CD4-positive, alpha-beta T cell treated with Interleukin-4 for 4 hours (primary cell): ENCODE results near the gene HOXD10.

ENCODE experiments used
- DNase-seq: peaks from one replicate; pipeline ENCODE4 v3.0.0-alpha.2; 2020

Gene HOXD10

GRCh38 chr2:176123411-176124109 lies 7.0 kb downstream of the HOXD10 start:
- DNase-seq = no peak

GRCh38 chr2:176124110-176124946 lies 7.8 kb downstream of the HOXD10 start:
- DNase-seq = no peak

- no peak for DNase-seq
Measured at GRCh38 chr2:176124947-176125771, 8.6 kb downstream of the HOXD10 start.

GRCh38 chr2:176125772-176126054 lies 9.1 kb downstream of the HOXD10 start:
- no peak for DNase-seq

GRCh38 chr2:176126929-176127773 lies 10.6 kb downstream of the HOXD10 start:
- DNase-seq = peak; percentile 59

GRCh38 chr2:176127774-176128072 lies 11.1 kb downstream of the HOXD10 start:
- DNase-seq = no peak

- DNase-seq = no peak
Measured at GRCh38 chr2:176128172-176128981, 11.8 kb downstream of the HOXD10 start.

GRCh38 chr2:176128982-176129796 lies 12.6 kb downstream of the HOXD10 start, which contains the start of gene HOXD8:
HOXD8 (plus strand) TSS chr2:176129705; CDS start chr2:176130367, 662 bp downstream.
- no peak for DNase-seq

GRCh38 chr2:176129813-176130146 lies 13.2 kb downstream of the HOXD10 start:
- no peak for DNase-seq

- DNase-seq = no peak
Measured at GRCh38 chr2:176130147-176130956, 13.8 kb downstream of the HOXD10 start.

- DNase-seq = no peak
Measured at GRCh38 chr2:176130957-176131847, 14.6 kb downstream of the HOXD10 start.

- DNase-seq = no peak
Measured at GRCh38 chr2:176131848-176132158, 15.2 kb downstream of the HOXD10 start.

- DNase-seq = peak; percentile 2
Measured at GRCh38 chr2:176132205-176133171, 15.9 kb downstream of the HOXD10 start.

GRCh38 chr2:176133389-176133788 lies 16.8 kb downstream of the HOXD10 start:
- no peak for DNase-seq

GRCh38 chr2:176134035-176134434 lies 17.5 kb downstream of the HOXD10 start:
- DNase-seq = no peak

GRCh38 chr2:176135035-176135440 lies 18.5 kb downstream of the HOXD10 start:
- DNase-seq = no peak

GRCh38 chr2:176136374-176137251 lies 20.0 kb downstream of the HOXD10 start:
- no peak for DNase-seq
